H9 (cell line): ENCODE measurements around the gene EPS8. TPM values are rescaled to one million over a fixed set of nuclear protein-coding genes. Genes with fewer than 3 reads are reported as not detected.

ENCODE experiments used
- DNase-seq: peaks from one replicate; pipeline ENCODE4 v3.0.0-alpha.2; 2017
- H2AFZ ChIP-seq: one replicate; pipeline ENCODE4 v1.6.1; 2013; ENCODE audit warnings: mild to moderate bottlenecking, low read length, control low read depth, moderate library complexity
- H2AK5ac ChIP-seq: 2 replicates; pipeline ENCODE4 v1.6.1; 2013; ENCODE audit warnings: low read length, control low read depth, mixed read lengths; ENCODE audit not compliant: insufficient read length
- H2BK120ac ChIP-seq: one replicate; pipeline ENCODE4 v1.6.1; 2013; ENCODE audit warnings: low read depth, mild to moderate bottlenecking, low read length, control low read depth, inconsistent platforms; ENCODE audit not compliant: poor library complexity, severe bottlenecking
- H2BK12ac ChIP-seq: 2 replicates; pipeline ENCODE4 v1.6.1; 2013; ENCODE audit warnings: low read length, control low read depth, mixed read lengths, low read depth; ENCODE audit not compliant: insufficient read length
- H2BK15ac ChIP-seq: 2 replicates; pipeline ENCODE4 v1.6.1; 2013; ENCODE audit warnings: low read depth, low read length, control low read depth
- H2BK20ac ChIP-seq: one replicate; pipeline ENCODE4 v1.6.1; 2013; ENCODE audit warnings: low read depth, mild to moderate bottlenecking, low read length, control low read depth, inconsistent platforms; ENCODE audit not compliant: poor library complexity, severe bottlenecking
- H2BK5ac ChIP-seq: 2 replicates; pipeline ENCODE4 v1.6.1; 2013; ENCODE audit warnings: low read length, control low read depth, mixed read lengths; ENCODE audit not compliant: insufficient read length
- H3K14ac ChIP-seq: 2 replicates; pipeline ENCODE4 v1.6.1; 2013; ENCODE audit warnings: low read length, control low read depth; ENCODE audit not compliant: insufficient read depth
- H3K18ac ChIP-seq: 2 replicates; pipeline ENCODE4 v1.6.1; 2013; ENCODE audit warnings: low read depth, mild to moderate bottlenecking, mixed read lengths, low read length, control low read depth; ENCODE audit not compliant: insufficient read length
- H3K23ac ChIP-seq: 2 replicates; pipeline ENCODE4 v1.6.1; 2013; ENCODE audit warnings: low read length, control low read depth, mixed read lengths, low read depth; ENCODE audit not compliant: insufficient read length
- H3K23me2 ChIP-seq: 2 replicates; pipeline ENCODE4 v1.6.1; 2013; ENCODE audit warnings: low read depth, mild to moderate bottlenecking, mixed read lengths, low read length, control low read depth; ENCODE audit not compliant: insufficient read length, poor library complexity, severe bottlenecking
- H3K27ac ChIP-seq: 2 replicates; pipeline ENCODE4 v1.5.1; 2013; ENCODE audit warnings: low read length, control low read depth, mixed read lengths, low read depth; ENCODE audit not compliant: insufficient read length
- H3K27me3 ChIP-seq: 2 replicates; pipeline ENCODE4 v1.6.1; 2013; ENCODE audit warnings: low read length, control low read depth, inconsistent platforms; ENCODE audit not compliant: insufficient read depth
- H3K4ac ChIP-seq: 2 replicates; pipeline ENCODE4 v1.6.1; 2013; ENCODE audit warnings: low read depth, mild to moderate bottlenecking, control low read depth, inconsistent platforms, low read length, moderate library complexity
- H3K4me1 ChIP-seq: 2 replicates; pipeline ENCODE4 v1.6.1; 2013; ENCODE audit warnings: low read length, control low read depth, inconsistent platforms; ENCODE audit not compliant: insufficient read depth
- H3K4me2 ChIP-seq: 2 replicates; pipeline ENCODE4 v1.6.1; 2013; ENCODE audit warnings: low read length, control low read depth, mixed read lengths; ENCODE audit not compliant: insufficient read length, insufficient read depth
- H3K56ac ChIP-seq: 2 replicates; pipeline ENCODE4 v1.6.1; 2013; ENCODE audit warnings: low read depth, mild to moderate bottlenecking, mixed read lengths, low read length, control low read depth; ENCODE audit not compliant: insufficient read length
- H3K79me1 ChIP-seq: 2 replicates; pipeline ENCODE4 v1.6.1; 2013; ENCODE audit warnings: low read depth, mild to moderate bottlenecking, moderate library complexity, low read length, control low read depth, inconsistent platforms; ENCODE audit not compliant: insufficient read depth, poor library complexity, severe bottlenecking
- H3K79me2 ChIP-seq: 2 replicates; pipeline ENCODE4 v1.6.1; 2013; ENCODE audit warnings: low read length, control low read depth, inconsistent platforms; ENCODE audit not compliant: insufficient read depth
- H3K9ac ChIP-seq: 2 replicates; pipeline ENCODE4 v1.6.1; 2013; ENCODE audit warnings: low read length, control low read depth, mixed read lengths; ENCODE audit not compliant: insufficient read length; ENCODE audit errors: extremely low read depth
- H3K9me3 ChIP-seq: one replicate; pipeline ENCODE4 v1.6.1; 2013; ENCODE audit warnings: low read depth, low read length, inconsistent platforms; ENCODE audit not compliant: control insufficient read depth
- H3T11ph ChIP-seq: one replicate; pipeline ENCODE4 v1.6.1; 2013; ENCODE audit warnings: mild to moderate bottlenecking, low read length, control low read depth, inconsistent platforms
- H4K20me1 ChIP-seq: one replicate; pipeline ENCODE4 v1.6.1; 2013; ENCODE audit not compliant: control insufficient read depth, insufficient read length, insufficient read depth
- H4K5ac ChIP-seq: 2 replicates; pipeline ENCODE4 v1.6.1; 2013; ENCODE audit warnings: low read depth, mild to moderate bottlenecking, mixed read lengths, low read length, control low read depth; ENCODE audit not compliant: insufficient read length
- H4K8ac ChIP-seq: replicated peaks from 2 replicates; pipeline ENCODE4 v1.6.1; 2013; ENCODE audit warnings: low read length, control low read depth, mixed read lengths, low read depth; ENCODE audit not compliant: insufficient read length
- H4K91ac ChIP-seq: 2 replicates; pipeline ENCODE4 v1.6.1; 2013; ENCODE audit warnings: low read depth, mild to moderate bottlenecking, moderate library complexity, mixed read lengths, low read length, control low read depth; ENCODE audit not compliant: insufficient read length
- H3K27ac Mint-ChIP-seq, 3 experiments: 2 replicates in 2 of 3; 3 replicates in 1 of 3; pipeline ENCODE4 v1.8.0; 2020 to 2021; ENCODE audit warnings: mixed read lengths in 3 of 3, mild to moderate bottlenecking in 1 of 3, moderate library complexity in 1 of 3
- H3K27me3 Mint-ChIP-seq: 2 replicates; pipeline ENCODE4 v1.8.0; 2021; ENCODE audit warnings: low read depth, mild to moderate bottlenecking, moderate library complexity, mixed read lengths
- H3K36me3 Mint-ChIP-seq, 3 experiments: 2 replicates in 2 of 3; 3 replicates in 1 of 3; pipeline ENCODE4 v1.8.0; 2020 to 2021; ENCODE audit warnings: low read depth in 3 of 3, mixed read lengths in 3 of 3; ENCODE audit not compliant: insufficient read depth in 1 of 3
- H3K4me1 Mint-ChIP-seq, 2 experiments: 2 replicates each; pipeline ENCODE4 v1.8.0; 2020; ENCODE audit warnings: mixed read lengths in 2 of 2
- H3K4me3 Mint-ChIP-seq, 2 experiments: 2 replicates in 1 of 2; 3 replicates in 1 of 2; pipeline ENCODE4 v1.8.0; 2020 to 2021; ENCODE audit warnings: mild to moderate bottlenecking in 2 of 2, mixed read lengths in 2 of 2, moderate library complexity in 1 of 2
- H3K9me3 Mint-ChIP-seq, 2 experiments: 2 replicates in 1 of 2; 3 replicates in 1 of 2; pipeline ENCODE4 v1.8.0; 2020; ENCODE audit warnings: mild to moderate bottlenecking in 2 of 2, mixed read lengths in 2 of 2, moderate library complexity in 1 of 2
- CTCF ChIP-seq: fragments of 200-600 bp; sonication (generic); conservative IDR thresholded peaks from 3 replicates; pipeline ENCODE4 v1.8.0; 2021; ENCODE audit warnings: antibody characterized with exemption, mild to moderate bottlenecking
- WGBS: extraction: QIAGEN DNeasy Blood & Tissue Kit; methylation state at CpG from one replicate; pipeline ENCODE4 v1.1.7; 2013; ENCODE audit warnings: missing lambda C conversion rate, low lambda C conversion rate, mixed read lengths; ENCODE audit not compliant: insufficient read length; ENCODE audit errors: extremely low coverage; 5-methylcytosine and 5-hydroxymethylcytosine counted together
- total RNA-seq: library from RNA; stranded (reverse); gene quantifications from 2 replicates; pipeline ENCODE4 v1.2.1, GENCODE V29; 2021

EPS8 gene
- total RNA-seq, 1 experiment from 2014 or later, result 2.2 TPM

GRCh38 chr12:15691388-15691787, 97.8 kb downstream of the EPS8 start:
- H3K9ac ChIP-seq, result no peak overlapping the region
- no peak overlapping the region for H2BK12ac ChIP-seq
- H3K4me2 ChIP-seq, result no peak overlapping the region
- H3K27ac Mint-ChIP-seq, result peak overlapping the region in 2 of 3 experiments; percentile 40 to 41; a peak in 2 of 7 replicates
- no peak overlapping the region for H3T11ph ChIP-seq
- H3K4me1 ChIP-seq, result peaks cover 5% of the 10 kb centered on the region; the same call in 1 of the 2 replicates
- WGBS, result no CpG with 5 or more reads among the region's 4 CpGs
- no peak overlapping the region for H2BK120ac ChIP-seq
- no peak overlapping the region for H3K27ac ChIP-seq
- no peak overlapping the region for H2BK5ac ChIP-seq
- H2BK20ac ChIP-seq, result no peak overlapping the region
- H2AK5ac ChIP-seq, result no peak overlapping the region
- no peak overlapping the region for H4K8ac ChIP-seq
- no peak overlapping the region for H3K4me3 Mint-ChIP-seq
- H4K91ac ChIP-seq, result no peak overlapping the region
- no peaks in the 10 kb centered on the region for H3K27me3 ChIP-seq
- no peaks in the 10 kb centered on the region for H4K20me1 ChIP-seq
- no peaks in the 10 kb centered on the region for H3K79me1 ChIP-seq
- H3K23me2 ChIP-seq, result no peaks in the 10 kb centered on the region
- H2AFZ ChIP-seq, result no peak overlapping the region
- TF ChIP-seq CTCF, result no peak
- H3K36me3 Mint-ChIP-seq, result no peaks in the 10 kb centered on the region
- H3K4me1 Mint-ChIP-seq, result peaks cover 12 to 13% of the 10 kb centered on the region in 2 experiments
- no peaks in the 10 kb centered on the region for H3K9me3 Mint-ChIP-seq
- no peak overlapping the region for H3K18ac ChIP-seq
- no peaks in the 10 kb centered on the region for H3K27me3 Mint-ChIP-seq
- no peak overlapping the region for H3K4ac ChIP-seq
- no peak overlapping the region for H3K56ac ChIP-seq
- no peak overlapping the region for H2BK15ac ChIP-seq
- DNase-seq, result no peak
- no peak overlapping the region for H4K5ac ChIP-seq
- H3K23ac ChIP-seq, result no peak overlapping the region
- no peaks in the 10 kb centered on the region for H3K9me3 ChIP-seq
- H3K79me2 ChIP-seq, result no peaks in the 10 kb centered on the region
- H3K14ac ChIP-seq, result no peak overlapping the region
